Measurements from ENCODE around the gene MLX.
"Not testable (repeated sequence)": the region's sequence is repeated elsewhere in the genome, so short reads cannot be mapped to it uniquely, and the experiment has no call there.

MLX gene

DNA sequence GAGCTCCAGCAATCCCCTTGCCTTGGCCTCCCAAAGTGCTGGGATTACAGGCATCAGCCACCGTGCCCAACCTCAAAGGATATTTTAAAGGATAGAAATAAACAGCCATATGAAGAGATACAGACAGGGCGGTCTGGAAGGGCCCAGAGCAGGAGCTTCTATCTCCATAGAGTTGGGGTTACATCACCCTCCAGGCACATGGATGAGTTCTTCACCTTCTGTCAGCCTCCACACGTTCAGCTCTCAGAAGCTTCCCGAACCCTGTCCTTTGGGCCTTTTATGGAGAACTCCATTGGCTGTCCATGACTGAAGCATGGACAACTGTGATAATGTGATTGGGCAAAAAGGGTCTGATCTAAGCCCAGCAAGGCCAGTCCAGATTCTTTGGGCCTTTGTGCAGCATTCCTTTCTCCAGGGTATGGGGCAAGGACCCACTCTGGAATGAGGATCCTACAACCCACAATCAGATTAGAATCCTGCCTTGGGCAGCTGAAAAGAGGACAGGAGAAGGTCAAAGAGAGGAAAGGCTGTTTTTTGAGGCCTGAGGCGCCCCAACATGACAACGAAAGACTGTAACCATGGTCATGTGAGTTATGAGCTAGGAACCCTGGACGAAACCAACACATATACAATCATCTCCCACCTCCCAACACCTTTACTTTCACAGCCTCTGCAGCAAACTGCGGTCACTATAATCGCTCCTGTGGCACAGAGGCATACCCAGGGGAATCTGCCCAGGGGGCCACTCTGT, 21.0 kb upstream of the MLX start:
- Mint-ChIP-seq H3K4me1 (ENCODE audit: low read depth) (peaks cover 16% of the 10 kb centered on the region), H3K36me3 (ENCODE audit: low read depth) (peaks cover 11% of the 10 kb centered on the region)
- H3K27me3 Mint-ChIP-seq, H3K27ac Mint-ChIP-seq, H3K9me3 Mint-ChIP-seq, H3K4me3 Mint-ChIP-seq: not testable (repeated sequence)

GRCh38 chr17:42547001-42547461, 19.9 kb upstream of the MLX start:
- Mint-ChIP-seq H3K9me3 (no peaks in the 10 kb centered on the region), H3K4me3 (no peak overlapping the region), H3K27me3 (no peaks in the 10 kb centered on the region), H3K36me3 (ENCODE audit: low read depth) (peaks cover 8% of the 10 kb centered on the region), H3K4me1 (ENCODE audit: low read depth) (peaks cover 8% of the 10 kb centered on the region), H3K27ac (no peak overlapping the region)

DNA sequence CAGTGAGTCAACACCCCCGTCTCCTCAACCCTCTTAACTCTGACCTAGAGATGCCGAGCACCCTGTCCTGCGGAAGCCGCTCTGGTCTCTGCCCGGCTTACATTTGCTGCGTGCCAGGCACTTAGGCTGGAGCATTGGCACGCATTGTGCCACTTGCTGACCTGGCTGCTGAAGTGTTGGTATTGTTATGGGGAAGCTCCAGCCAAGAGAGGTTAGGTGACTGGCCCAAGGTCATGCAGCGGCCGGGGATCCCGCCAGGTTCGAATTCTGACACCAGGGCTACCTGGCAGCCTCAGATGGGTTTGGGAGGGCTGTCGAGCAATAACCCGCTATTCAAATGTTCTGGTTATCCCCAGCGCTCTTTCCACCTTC, 19.2 kb upstream of the MLX start:
- H3K9me3 Mint-ChIP-seq: no peaks in the 10 kb centered on the region
- H3K27ac Mint-ChIP-seq: no peak overlapping the region
- H3K27me3 Mint-ChIP-seq: no peaks in the 10 kb centered on the region
- peaks cover 8% of the 10 kb centered on the region for H3K36me3 Mint-ChIP-seq (ENCODE audit: low read depth)
- peaks cover 8% of the 10 kb centered on the region for H3K4me1 Mint-ChIP-seq (ENCODE audit: low read depth)
- no peak overlapping the region for H3K4me3 Mint-ChIP-seq

- Mint-ChIP-seq H3K27ac (no peak overlapping the region), H3K27me3 (no peaks in the 10 kb centered on the region), H3K36me3 (ENCODE audit: low read depth) (peaks cover 8% of the 10 kb centered on the region), H3K4me1 (ENCODE audit: low read depth) (peaks cover 10% of the 10 kb centered on the region), H3K9me3 (no peaks in the 10 kb centered on the region), H3K4me3 (peak overlapping the region; percentile 41)
Observed at GRCh38 chr17:42548070-42548837, 18.6 kb upstream of the MLX start.

DNA sequence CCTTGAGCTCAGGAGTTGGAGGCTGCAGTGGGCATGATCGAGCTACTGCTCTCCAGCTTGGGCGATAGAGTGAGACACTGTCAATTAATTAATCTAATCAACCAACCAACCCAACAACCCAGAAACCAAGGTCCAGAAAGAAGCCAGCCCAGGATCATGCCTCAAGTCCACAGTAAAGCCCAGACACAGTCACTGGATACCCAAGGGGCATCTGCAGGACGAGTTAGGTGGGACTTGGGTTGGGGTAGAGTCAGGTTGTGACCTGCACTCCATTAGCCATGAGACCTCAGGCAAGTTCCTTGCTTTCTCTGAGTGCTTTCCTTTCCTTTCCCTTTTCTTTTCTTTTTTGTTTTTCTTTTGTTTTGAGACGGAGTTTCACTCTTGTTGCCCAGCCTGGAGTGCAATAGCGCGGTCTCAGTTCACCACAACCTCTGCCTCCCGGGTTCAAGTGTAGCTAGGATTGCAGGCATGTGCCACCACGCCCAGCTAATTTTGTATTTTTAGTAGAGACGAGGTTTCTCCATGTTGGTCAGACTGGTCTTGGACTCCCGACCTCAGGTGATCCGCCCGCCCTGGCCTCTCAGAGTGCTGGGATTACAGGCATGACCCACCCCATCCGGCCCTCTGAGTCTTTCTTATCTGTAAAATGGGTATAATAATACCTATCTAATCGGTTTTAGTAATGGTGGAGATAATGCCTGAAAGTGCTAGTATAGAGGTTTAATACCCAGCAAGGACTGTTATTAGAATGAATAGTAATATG, 17.7 kb upstream of the MLX start:
- H3K27ac Mint-ChIP-seq: no peak overlapping the region
- H3K4me3 Mint-ChIP-seq: peak overlapping the region; percentile 21
- H3K36me3 Mint-ChIP-seq (ENCODE audit: low read depth): peaks cover 8% of the 10 kb centered on the region

GRCh38 chr17:42552736-42553135, 14.2 kb upstream of the MLX start, which contains the start of gene HSD17B1:
HSD17B1 (plus strand) TSS chr17:42552923; CDS start chr17:42552934, 11 bp downstream.
- Mint-ChIP-seq H3K4me3 (peak within 1 kb of the TSS; percentile 90), H3K4me1 (ENCODE audit: low read depth) (peaks cover 27% of the 10 kb centered on the region), H3K27ac (peak within 1 kb of the TSS; percentile 58)
- not testable (repeated sequence) for H3K9me3 Mint-ChIP-seq; H3K27me3 Mint-ChIP-seq; H3K36me3 Mint-ChIP-seq (ENCODE audit: low read depth)

More for the DNA sequence above, 17.7 kb upstream of the MLX start:
- Mint-ChIP-seq H3K9me3 (no peaks in the 10 kb centered on the region), H3K4me1 (ENCODE audit: low read depth) (peaks cover 17% of the 10 kb centered on the region), H3K27me3 (no peaks in the 10 kb centered on the region)

- H3K27me3 Mint-ChIP-seq: no peaks in the 10 kb centered on the region
- H3K4me3 Mint-ChIP-seq: peak overlapping the region; percentile 90
- peaks cover 4% of the 10 kb centered on the region for H3K36me3 Mint-ChIP-seq (ENCODE audit: low read depth)
Observed at GRCh38 chr17:42553161-42553818, 13.6 kb upstream of the MLX start.

GRCh38 chr17:42553866-42554249, 13.0 kb upstream of the MLX start:
- H3K4me3 Mint-ChIP-seq: peak overlapping the region; percentile 90
- no peaks in the 10 kb centered on the region for H3K9me3 Mint-ChIP-seq
- peaks cover 25% of the 10 kb centered on the region for H3K4me1 Mint-ChIP-seq (ENCODE audit: low read depth)
- H3K27ac Mint-ChIP-seq: peak overlapping the region; percentile 89
- peaks cover 4% of the 10 kb centered on the region for H3K36me3 Mint-ChIP-seq (ENCODE audit: low read depth)
- no peaks in the 10 kb centered on the region for H3K27me3 Mint-ChIP-seq

More at GRCh38 chr17:42553161-42553818, 13.6 kb upstream of the MLX start:
- Mint-ChIP-seq H3K9me3 (no peaks in the 10 kb centered on the region), H3K27ac (peak overlapping the region; percentile 26), H3K4me1 (ENCODE audit: low read depth) (peaks cover 27% of the 10 kb centered on the region)

DNA sequence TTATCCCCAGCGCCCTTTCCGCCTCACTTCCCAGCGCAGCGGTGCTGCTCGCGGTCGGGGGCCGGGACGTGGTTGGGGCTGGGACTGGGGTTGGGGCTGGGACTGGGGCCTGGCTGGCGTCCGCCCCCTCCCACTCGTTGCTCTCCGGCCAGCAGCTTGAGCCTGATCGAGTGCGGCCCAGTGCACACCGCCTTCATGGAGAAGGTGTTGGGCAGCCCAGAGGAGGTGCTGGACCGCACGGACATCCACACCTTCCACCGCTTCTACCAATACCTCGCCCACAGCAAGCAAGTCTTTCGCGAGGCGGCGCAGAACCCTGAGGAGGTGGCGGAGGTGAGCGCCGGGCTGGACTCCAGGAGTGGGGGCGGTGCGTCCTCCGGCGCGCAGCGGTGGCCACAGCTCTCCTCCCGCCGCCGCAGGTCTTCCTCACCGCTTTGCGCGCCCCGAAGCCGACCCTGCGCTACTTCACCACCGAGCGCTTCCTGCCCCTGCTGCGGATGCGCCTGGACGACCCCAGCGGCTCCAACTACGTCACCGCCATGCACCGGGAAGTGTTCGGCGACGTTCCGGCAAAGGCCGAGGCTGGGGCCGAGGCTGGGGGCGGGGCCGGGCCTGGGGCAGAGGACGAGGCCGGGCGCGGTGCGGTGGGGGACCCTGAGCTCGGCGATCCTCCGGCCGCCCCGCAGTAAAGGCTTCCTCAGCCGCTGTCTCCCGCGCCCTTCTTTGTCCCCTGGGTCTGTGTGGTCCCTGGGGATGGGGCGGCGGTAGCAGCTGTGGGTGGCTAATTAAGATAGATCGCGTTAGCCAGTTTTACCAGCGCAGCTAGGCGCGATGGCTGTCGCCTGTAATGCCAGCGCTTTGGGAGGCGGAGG, 12.4 kb upstream of the MLX start:
- Mint-ChIP-seq H3K4me1 (ENCODE audit: low read depth) (peaks cover 19% of the 10 kb centered on the region), H3K4me3 (peak overlapping the region; percentile 90), H3K27ac (peak overlapping the region; percentile 89), H3K36me3 (ENCODE audit: low read depth) (peaks cover 4% of the 10 kb centered on the region), H3K9me3 (no peaks in the 10 kb centered on the region), H3K27me3 (no peaks in the 10 kb centered on the region)

DNA sequence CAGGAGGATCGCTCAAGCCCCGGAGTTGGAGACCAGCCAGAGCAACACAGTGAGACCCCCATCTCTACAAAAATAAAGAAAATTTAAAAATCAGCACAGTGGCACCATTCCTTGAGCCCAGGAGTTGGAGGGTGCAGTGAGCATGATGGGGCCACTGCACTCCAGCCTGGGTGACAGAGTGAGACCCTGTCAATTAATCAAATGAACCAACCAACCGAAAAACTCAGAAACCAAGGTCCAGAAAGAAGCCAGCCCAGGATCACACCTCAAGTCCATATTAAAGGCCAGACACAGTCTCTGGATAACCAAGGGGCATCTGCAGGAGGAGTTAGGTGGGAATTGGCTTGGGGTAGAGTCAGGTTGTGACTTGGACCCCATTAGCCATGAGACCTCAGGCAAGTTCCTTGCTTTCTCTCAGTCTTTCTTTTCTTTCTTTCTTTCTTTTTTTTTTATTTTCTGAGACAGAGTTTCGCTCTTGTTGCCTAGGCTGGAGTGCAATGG, 11.7 kb upstream of the MLX start:
- H3K4me3 Mint-ChIP-seq: peak overlapping the region; percentile 90
- peaks cover 4% of the 10 kb centered on the region for H3K36me3 Mint-ChIP-seq (ENCODE audit: low read depth)
- no peaks in the 10 kb centered on the region for H3K9me3 Mint-ChIP-seq
- peak overlapping the region; percentile 89 for H3K27ac Mint-ChIP-seq
- H3K4me1 Mint-ChIP-seq (ENCODE audit: low read depth): peaks cover 19% of the 10 kb centered on the region
- no peaks in the 10 kb centered on the region for H3K27me3 Mint-ChIP-seq

DNA sequence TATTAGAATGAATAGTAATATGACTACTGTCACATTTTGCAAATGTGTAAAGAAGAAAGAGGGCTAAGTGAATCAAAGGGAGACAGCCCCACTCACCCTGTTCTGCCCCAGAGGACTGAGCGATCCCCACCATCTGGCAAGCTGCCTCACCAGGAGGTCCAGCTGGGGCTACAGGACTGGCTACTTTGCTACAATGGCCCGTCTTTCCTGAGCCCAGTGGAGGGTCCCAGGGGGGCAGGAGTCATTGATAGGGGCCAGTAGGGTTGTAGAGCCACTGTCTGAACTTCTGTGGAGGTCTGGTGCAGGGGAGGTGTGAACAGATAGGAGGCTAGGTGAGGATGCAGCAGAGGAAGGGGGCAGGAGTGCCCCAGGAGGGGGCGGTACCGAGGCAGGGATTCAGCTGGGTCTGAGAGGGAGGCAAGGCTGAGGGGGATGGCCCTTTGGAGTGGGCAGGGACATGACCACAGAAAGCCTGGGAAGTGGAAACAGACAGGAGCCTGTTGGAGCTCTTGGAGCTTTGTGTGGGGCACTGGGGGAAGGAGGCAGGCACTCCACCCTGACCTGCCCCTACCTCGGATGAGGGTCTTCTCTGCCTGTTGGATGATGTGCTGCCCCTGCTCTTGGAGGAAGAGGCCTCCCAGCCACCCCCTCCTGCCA, 10.8 kb upstream of the MLX start:
- not testable (repeated sequence) for H3K27ac Mint-ChIP-seq
- peaks cover 25% of the 10 kb centered on the region for H3K4me1 Mint-ChIP-seq (ENCODE audit: low read depth)

DNA sequence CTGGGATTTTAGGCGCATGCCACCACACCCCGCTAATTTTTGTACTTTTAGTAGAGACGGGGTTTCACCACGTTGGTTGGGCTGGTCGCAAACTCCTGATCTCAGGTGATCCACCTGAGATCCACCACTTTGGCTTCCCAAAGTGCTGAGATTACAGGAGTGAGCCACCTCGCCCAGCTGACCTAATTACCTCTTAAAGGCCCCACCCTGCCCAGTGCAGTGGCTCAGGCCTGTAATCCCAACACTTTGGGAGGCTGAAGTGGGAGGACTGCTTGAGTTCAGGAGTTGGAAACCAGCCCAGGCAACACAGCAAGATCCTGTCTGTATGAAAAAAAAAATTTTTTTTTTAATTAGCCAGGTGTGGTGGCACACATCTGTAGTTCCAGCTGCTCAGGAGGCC, 7.8 kb upstream of the MLX start:
- Mint-ChIP-seq H3K4me1 (ENCODE audit: low read depth) (peaks cover 39% of the 10 kb centered on the region), H3K36me3 (ENCODE audit: low read depth) (peaks cover 10% of the 10 kb centered on the region), H3K27ac (no peak overlapping the region), H3K27me3 (no peaks in the 10 kb centered on the region), H3K9me3 (no peaks in the 10 kb centered on the region), H3K4me3 (no peak overlapping the region)

More for the DNA sequence above, 10.8 kb upstream of the MLX start:
- H3K27me3 Mint-ChIP-seq; H3K36me3 Mint-ChIP-seq (ENCODE audit: low read depth); H3K4me3 Mint-ChIP-seq; H3K9me3 Mint-ChIP-seq: not testable (repeated sequence)

DNA sequence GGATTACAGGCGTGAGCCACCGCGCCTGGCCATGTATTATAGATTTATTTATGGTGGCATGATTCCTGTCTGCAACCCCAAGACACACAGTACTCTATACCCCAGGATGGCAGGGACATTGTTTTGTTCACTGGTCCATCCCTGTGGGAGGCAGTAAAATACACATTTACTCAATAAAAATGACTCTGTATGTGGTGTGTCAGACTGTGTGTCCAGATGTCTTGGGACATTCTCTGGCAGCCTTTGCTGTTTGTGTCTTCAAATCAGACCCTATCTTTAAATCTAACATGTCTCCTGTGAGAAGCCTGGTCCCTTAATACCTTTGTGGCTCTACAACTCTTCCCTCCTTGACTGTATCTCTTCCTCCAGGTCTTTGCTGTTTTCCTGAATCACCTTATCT, 6.7 kb upstream of the MLX start:
- H3K36me3 Mint-ChIP-seq (ENCODE audit: low read depth): peaks cover 10% of the 10 kb centered on the region
- peak overlapping the region; percentile 7 for H3K27ac Mint-ChIP-seq
- peaks cover 36% of the 10 kb centered on the region for H3K4me1 Mint-ChIP-seq (ENCODE audit: low read depth)
- H3K9me3 Mint-ChIP-seq: no peaks in the 10 kb centered on the region
- H3K4me3 Mint-ChIP-seq: no peak overlapping the region
- H3K27me3 Mint-ChIP-seq: no peaks in the 10 kb centered on the region
